ENCODE results near the gene GAS2L3.

GAS2L3 gene

DNA sequence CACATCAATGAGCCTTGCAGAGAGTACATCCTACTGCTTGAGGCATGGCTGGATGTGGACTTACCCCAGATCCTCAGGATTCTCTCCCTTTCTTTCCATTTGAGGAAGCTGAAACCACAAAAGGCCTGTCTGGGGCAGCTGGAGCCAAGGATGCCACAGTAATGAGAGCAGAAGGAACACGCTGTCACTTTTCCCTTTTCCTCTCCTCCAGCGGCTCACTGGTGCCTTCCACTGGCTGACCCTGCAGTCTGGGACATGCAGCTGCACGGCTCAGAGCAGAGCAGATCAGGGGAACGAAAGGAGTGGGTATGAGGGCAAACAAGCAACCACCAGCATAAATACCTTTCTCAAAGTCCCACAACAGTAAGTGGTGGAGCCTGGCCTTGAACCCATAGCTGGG, 78.2 kb downstream of the GAS2L3 start:
- Histone ChIP-seq H3K9me3 (ENCODE audit: low read length) (peaks cover 1% of the 10 kb centered on the region), H3K36me3 (ENCODE audit: insufficient read depth, low read length) (no peaks in the 10 kb centered on the region), H3K4me3 (ENCODE audit: low read length) (no peak overlapping the region), H3K4me1 (ENCODE audit: insufficient read depth, low read length) (peaks cover 4% of the 10 kb centered on the region), H2AFZ (ENCODE audit: low read depth, low read length) (no peak overlapping the region), H3K27me3 (ENCODE audit: insufficient read depth, low read length) (no peaks in the 10 kb centered on the region)

DNA sequence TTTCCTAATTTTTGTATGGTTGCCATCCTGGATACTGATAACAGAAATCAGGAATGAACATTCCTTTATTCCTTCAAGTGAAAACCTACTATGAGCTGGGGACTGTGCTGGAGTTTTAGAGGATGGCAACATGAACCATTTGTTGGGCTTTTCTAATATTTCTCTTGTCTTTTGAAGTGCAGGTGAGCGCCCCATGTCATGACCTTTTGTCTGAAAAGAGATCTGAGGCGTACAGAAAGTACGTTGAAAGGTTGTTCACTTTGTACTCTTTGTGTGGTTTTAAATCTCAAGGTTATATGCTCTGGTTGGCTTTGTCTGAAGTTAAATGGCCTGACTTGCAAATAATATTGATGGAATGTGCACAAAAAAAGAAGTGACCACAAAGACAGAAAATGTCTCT, 79.0 kb downstream of the GAS2L3 start:
- Histone ChIP-seq H3K4me3 (ENCODE audit: low read length) (no peak overlapping the region), H3K27me3 (ENCODE audit: insufficient read depth, low read length) (no peaks in the 10 kb centered on the region), H3K4me1 (ENCODE audit: insufficient read depth, low read length) (peaks cover 4% of the 10 kb centered on the region)

DNA sequence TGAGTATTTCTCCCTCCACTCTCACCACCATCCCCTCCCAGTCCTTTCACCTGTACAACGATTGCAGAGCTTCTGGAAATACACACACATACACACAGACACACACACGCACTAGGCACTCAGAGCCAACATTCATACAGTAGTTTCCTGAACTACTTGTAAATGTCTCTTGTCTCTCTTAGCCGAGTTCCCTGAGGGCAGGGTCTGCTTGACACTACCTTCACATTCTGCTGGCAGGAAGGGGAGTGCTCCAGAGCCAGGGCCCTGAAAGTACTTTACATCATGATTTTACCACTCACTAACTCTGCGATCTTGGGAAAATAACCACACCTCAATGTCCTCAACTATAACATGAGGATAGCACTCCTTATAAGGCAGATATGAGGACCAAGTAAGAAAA, 82.7 kb downstream of the GAS2L3 start:
- Histone ChIP-seq H3K4me1 (ENCODE audit: insufficient read depth, low read length) (no peaks in the 10 kb centered on the region), H3K27me3 (ENCODE audit: insufficient read depth, low read length) (peaks cover 1% of the 10 kb centered on the region), H3K36me3 (ENCODE audit: insufficient read depth, low read length) (no peaks in the 10 kb centered on the region), H2AFZ (ENCODE audit: low read depth, low read length) (no peak overlapping the region), H3K4me3 (ENCODE audit: low read length) (no peak overlapping the region), H3K9me3 (ENCODE audit: low read length) (peaks cover 2% of the 10 kb centered on the region)

More for the DNA sequence above, 79.0 kb downstream of the GAS2L3 start:
- Histone ChIP-seq H3K36me3 (ENCODE audit: insufficient read depth, low read length) (no peaks in the 10 kb centered on the region), H2AFZ (ENCODE audit: low read depth, low read length) (no peak overlapping the region), H3K9me3 (ENCODE audit: low read length) (peaks cover 3% of the 10 kb centered on the region)

DNA sequence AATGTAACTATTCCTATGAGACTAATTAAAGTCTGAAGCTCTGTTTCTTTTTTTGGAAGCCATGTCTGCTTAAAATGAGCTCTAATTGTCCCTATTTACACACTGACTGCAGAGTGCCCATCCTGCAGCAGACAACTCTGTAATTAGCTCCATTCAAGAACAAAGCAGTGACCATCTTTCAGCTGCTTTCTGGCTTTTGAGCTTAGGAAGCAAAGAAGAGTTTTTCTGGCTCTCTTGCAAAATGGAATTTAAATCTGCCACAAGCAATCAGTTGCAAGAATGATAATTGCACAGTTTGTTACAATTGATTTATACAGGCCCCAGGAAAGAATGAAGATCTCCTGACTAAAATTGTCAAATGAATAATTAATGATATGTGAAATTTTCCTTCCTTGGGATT, 83.4 kb downstream of the GAS2L3 start:
- no peak overlapping the region for H2AFZ ChIP-seq (ENCODE audit: low read depth, low read length)
- no peak overlapping the region for H3K4me3 ChIP-seq (ENCODE audit: low read length)
- H3K27me3 ChIP-seq (ENCODE audit: insufficient read depth, low read length), result peaks cover 3% of the 10 kb centered on the region
- H3K4me1 ChIP-seq (ENCODE audit: insufficient read depth, low read length), result no peaks in the 10 kb centered on the region
- peaks cover 2% of the 10 kb centered on the region for H3K9me3 ChIP-seq (ENCODE audit: low read length)
- no peaks in the 10 kb centered on the region for H3K36me3 ChIP-seq (ENCODE audit: insufficient read depth, low read length)

DNA sequence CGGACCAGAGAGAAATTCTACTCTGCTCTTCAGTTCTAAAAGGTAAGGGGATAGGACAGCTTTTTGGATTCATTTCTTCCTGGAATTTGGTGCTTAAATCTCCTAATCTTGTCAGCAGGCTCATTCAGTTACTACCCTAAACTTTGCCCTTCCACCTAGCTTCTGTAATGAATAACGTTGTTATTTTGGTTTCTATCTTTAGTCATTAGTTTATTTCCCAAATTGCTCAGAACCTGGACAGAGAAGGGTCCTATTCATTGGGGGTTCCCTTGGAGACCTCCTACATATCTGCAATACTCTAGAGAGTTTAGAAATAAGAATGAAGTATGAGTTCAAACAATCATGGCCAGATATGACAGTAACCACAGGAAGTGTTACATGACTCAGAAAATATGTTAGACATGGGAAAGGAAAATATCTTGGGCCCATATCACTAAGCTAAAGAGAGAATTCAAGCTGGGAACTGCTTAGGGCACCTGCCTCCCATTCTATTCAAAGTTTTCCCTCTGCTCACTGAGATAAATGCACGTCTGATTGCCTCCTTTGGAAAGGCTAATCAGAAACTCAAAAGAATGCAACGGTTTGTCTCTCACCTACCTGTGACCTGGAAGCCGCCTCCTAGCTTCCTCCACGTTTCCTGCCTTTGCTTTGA, 87.9 kb downstream of the GAS2L3 start:
- Histone ChIP-seq H3K4me3 (ENCODE audit: low read length) (no peak overlapping the region), H2AFZ (ENCODE audit: low read depth, low read length) (no peak overlapping the region), H3K27me3 (ENCODE audit: insufficient read depth, low read length) (peaks cover 3% of the 10 kb centered on the region), H3K36me3 (ENCODE audit: insufficient read depth, low read length) (no peaks in the 10 kb centered on the region), H3K9me3 (ENCODE audit: low read length) (peaks cover 2% of the 10 kb centered on the region), H3K4me1 (ENCODE audit: insufficient read depth, low read length) (no peaks in the 10 kb centered on the region)

GRCh38 chr12:100666588-100666987, 93.1 kb downstream of the GAS2L3 start:
- H3K4me3 ChIP-seq (ENCODE audit: low read length), result no peak overlapping the region
- no peaks in the 10 kb centered on the region for H3K27me3 ChIP-seq (ENCODE audit: insufficient read depth, low read length)
- H3K9me3 ChIP-seq (ENCODE audit: low read length), result no peaks in the 10 kb centered on the region
- no peak overlapping the region for H2AFZ ChIP-seq (ENCODE audit: low read depth, low read length)
- no peaks in the 10 kb centered on the region for H3K4me1 ChIP-seq (ENCODE audit: insufficient read depth, low read length)
- no peaks in the 10 kb centered on the region for H3K36me3 ChIP-seq (ENCODE audit: insufficient read depth, low read length)

- H3K4me1 ChIP-seq (ENCODE audit: insufficient read depth, low read length), result no peaks in the 10 kb centered on the region
- no peaks in the 10 kb centered on the region for H3K36me3 ChIP-seq (ENCODE audit: insufficient read depth, low read length)
- H2AFZ ChIP-seq (ENCODE audit: low read depth, low read length), result no peak overlapping the region
- H3K9me3 ChIP-seq (ENCODE audit: low read length), result no peaks in the 10 kb centered on the region
- no peak overlapping the region for H3K4me3 ChIP-seq (ENCODE audit: low read length)
- H3K27me3 ChIP-seq (ENCODE audit: insufficient read depth, low read length), result no peaks in the 10 kb centered on the region
Measured at GRCh38 chr12:100668945-100669536, 95.6 kb downstream of the GAS2L3 start.

- H3K27me3 ChIP-seq (ENCODE audit: insufficient read depth, low read length), result no peaks in the 10 kb centered on the region
- H3K9me3 ChIP-seq (ENCODE audit: low read length), result no peaks in the 10 kb centered on the region
- no peaks in the 10 kb centered on the region for H3K36me3 ChIP-seq (ENCODE audit: insufficient read depth, low read length)
- no peaks in the 10 kb centered on the region for H3K4me1 ChIP-seq (ENCODE audit: insufficient read depth, low read length)
- no peak overlapping the region for H3K4me3 ChIP-seq (ENCODE audit: low read length)
- H2AFZ ChIP-seq (ENCODE audit: low read depth, low read length), result no peak overlapping the region
Measured at GRCh38 chr12:100669922-100670321, 96.4 kb downstream of the GAS2L3 start.

DNA sequence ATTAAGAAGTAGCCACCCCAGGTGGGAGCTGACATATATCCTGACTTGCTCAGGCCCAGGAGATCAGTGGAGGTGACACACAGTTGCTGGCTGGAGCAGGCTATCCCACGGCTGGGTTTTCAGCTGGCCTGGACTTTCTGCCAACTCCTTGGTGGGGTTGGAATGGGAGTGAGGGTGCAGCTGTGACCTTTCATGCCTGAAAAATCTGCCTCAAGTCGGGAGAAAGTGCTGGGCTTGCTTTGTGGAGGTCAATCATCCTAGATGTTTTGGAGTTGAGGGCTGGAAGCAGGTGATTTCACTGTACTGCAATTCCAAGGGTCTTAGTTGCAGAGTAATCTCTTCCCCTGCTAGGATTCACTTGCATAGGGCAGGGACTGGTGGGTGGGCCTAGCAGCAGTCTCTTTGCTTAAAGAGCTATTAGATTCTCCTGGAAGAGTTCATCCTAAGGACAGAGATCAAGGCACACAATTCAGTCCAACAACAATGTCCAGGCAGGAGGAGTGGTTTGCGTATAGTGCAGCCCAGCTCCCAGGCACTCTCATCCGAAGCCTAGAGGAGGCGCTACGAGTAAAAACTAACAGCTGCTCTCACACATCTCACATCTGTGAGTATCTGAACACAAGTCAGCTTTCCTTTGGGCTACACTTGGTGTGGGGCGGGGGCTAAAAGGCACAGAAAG, 98.1 kb downstream of the GAS2L3 start:
- Histone ChIP-seq H3K4me3 (ENCODE audit: low read length) (no peak overlapping the region), H3K4me1 (ENCODE audit: insufficient read depth, low read length) (no peaks in the 10 kb centered on the region)

DNA sequence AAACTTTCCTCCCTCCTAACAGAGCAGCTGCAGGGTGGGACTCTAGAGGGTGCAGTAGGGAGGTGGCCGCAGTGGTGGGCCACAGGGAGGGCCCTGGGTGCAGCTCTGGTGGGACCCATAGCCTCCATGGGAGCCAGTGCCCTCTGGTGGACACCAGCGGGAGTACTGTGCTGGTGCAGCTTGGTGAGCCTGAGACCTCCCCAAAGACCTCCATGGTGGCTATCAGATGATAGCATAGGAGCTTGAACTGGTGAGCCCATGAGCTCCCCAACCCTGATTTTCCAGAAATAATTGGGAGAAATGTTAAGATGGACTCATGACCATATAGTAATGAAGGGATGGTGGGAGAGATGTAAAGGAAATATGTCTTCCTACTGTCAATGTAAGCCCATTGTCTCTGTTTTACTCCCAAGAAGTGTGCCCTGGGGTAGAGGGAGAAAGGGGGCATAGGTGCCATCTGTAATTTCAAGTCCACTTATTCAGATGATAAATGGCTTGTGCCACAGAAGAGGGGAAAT, 98.7 kb downstream of the GAS2L3 start:
- H3K4me3 ChIP-seq (ENCODE audit: low read length), result no peak overlapping the region
- no peaks in the 10 kb centered on the region for H3K36me3 ChIP-seq (ENCODE audit: insufficient read depth, low read length)
- H2AFZ ChIP-seq (ENCODE audit: low read depth, low read length), result no peak overlapping the region
- no peaks in the 10 kb centered on the region for H3K4me1 ChIP-seq (ENCODE audit: insufficient read depth, low read length)
- H3K9me3 ChIP-seq (ENCODE audit: low read length), result no peaks in the 10 kb centered on the region
- peaks cover 2% of the 10 kb centered on the region for H3K27me3 ChIP-seq (ENCODE audit: insufficient read depth, low read length)

More for the DNA sequence above, 98.1 kb downstream of the GAS2L3 start:
- Histone ChIP-seq H3K9me3 (ENCODE audit: low read length) (no peaks in the 10 kb centered on the region), H3K27me3 (ENCODE audit: insufficient read depth, low read length) (peaks cover 2% of the 10 kb centered on the region), H2AFZ (ENCODE audit: low read depth, low read length) (no peak overlapping the region), H3K36me3 (ENCODE audit: insufficient read depth, low read length) (no peaks in the 10 kb centered on the region)

DNA sequence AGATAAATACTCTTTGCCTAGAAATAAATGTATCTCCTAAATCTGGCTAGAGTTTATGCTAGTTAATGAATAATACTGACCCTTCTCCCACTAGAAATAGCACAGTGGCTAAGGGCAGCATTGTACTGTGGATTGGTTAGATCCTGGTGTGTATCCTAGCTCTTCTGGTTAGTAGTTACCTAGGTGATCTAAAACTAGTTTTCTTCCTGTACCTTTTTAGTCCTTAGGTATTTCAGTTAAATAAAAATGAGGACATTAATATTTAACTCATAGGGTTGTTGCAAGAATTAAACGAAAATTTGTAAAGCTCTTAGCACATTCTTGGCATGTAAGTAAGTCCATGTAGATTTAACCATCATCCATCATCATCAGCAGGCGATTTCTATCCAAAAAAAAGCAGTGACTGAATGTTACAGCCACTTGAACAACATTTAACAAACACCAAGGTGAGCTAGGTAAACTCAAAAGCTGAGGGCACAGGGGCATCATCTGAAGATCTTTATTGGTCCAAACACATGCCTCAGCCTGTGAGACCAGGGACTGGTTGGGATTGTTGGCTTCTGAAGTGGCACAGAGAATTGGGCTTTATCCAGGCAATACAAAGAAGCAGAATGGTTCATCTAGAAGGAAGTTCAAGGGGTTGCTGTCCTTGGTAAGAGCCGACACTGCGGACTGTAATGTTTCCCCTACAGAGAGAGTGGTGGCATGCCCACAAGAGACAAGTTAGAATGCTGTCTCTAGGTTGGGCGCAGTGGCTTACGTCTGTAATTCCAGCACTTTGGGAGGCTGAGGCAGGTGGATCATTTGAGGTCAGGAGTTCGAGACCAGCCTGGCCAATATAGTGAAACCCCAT, 100.8 kb downstream of the GAS2L3 start:
- Histone ChIP-seq H3K9me3 (ENCODE audit: low read length) (no peaks in the 10 kb centered on the region), H3K36me3 (ENCODE audit: insufficient read depth, low read length) (no peaks in the 10 kb centered on the region), H3K4me1 (ENCODE audit: insufficient read depth, low read length) (no peaks in the 10 kb centered on the region), H2AFZ (ENCODE audit: low read depth, low read length) (no peak overlapping the region), H3K27me3 (ENCODE audit: insufficient read depth, low read length) (peaks cover 2% of the 10 kb centered on the region), H3K4me3 (ENCODE audit: low read length) (no peak overlapping the region)

Measured in neuron (in vitro differentiated cells).